ENCODE results near the gene FADS2. TPM values are rescaled to one million over a fixed set of nuclear protein-coding genes. Genes with fewer than 3 reads are reported as not detected.

The FADS2 gene
- total RNA-seq, 1 experiment from 2014 or later = 20.6 TPM

- Mint-ChIP-seq H3K36me3 (ENCODE audit: insufficient read depth, unreplicated experiment) (peaks cover 21% of the 10 kb centered on the region), H3K9me3 (ENCODE audit: unreplicated experiment) (no peaks in the 10 kb centered on the region), H3K4me1 (ENCODE audit: insufficient read depth, unreplicated experiment) (peaks cover 6% of the 10 kb centered on the region), H3K27ac (ENCODE audit: low read depth, unreplicated experiment) (peak overlapping the region; percentile 2), H3K27me3 (ENCODE audit: insufficient read depth, unreplicated experiment) (no peaks in the 10 kb centered on the region), H3K4me3 (ENCODE audit: unreplicated experiment) (no peak overlapping the region)
- TF ChIP-seq CTCF (IDR thresholded peaks at IDR 0.05; ENCODE audit: unreplicated experiment) = no peak
- intact Hi-C loops (cut with micrococcal nuclease) = no loop called here
- POLR2A ChIA-PET = interaction anchor here (1.8 to 3.0 kb wide), 5 partner anchors 19 to 286 kb away, joined by 6 to 23 read pairs (median 12); no protein-coding TSS in a partner anchor
- CTCF ChIA-PET = interaction anchor here (0.6 to 12.8 kb wide), 25 partner anchors 9 to 312 kb away, joined by 3 to 148 read pairs (median 10); partner anchors contain the start of genes BEST1 and FADS2
- BruUV-seq (replicated peaks) = no TSS peak
- DNase-seq (ENCODE audit: unreplicated experiment) = no peak
These were observed 32.1 kb upstream of the FADS2 start for GRCh38 chr11:61795876-61796526.

GRCh38 chr11:61797263-61797944 is 30.7 kb upstream of the FADS2 start:
- ChIA-PET CTCF (interaction anchor here (0.6 to 12.8 kb wide), 57 partner anchors 9 to 577 kb away, joined by 3 to 148 read pairs (median 4); partner anchors contain the start of genes BEST1, FADS1 and FADS2), POLR2A (interaction anchor here (0.5 to 3.0 kb wide), 18 partner anchors 15 to 324 kb away, joined by 3 to 23 read pairs (median 6); partner anchors contain the start of gene FTH1)
- H3K36me3 Mint-ChIP-seq (ENCODE audit: insufficient read depth, unreplicated experiment) = peaks cover 22% of the 10 kb centered on the region
- intact Hi-C loops (cut with micrococcal nuclease) = loop anchor here (1.0 kb wide), 6 partner anchors 74 to 311 kb away; no protein-coding TSS in a partner anchor
- peaks cover 6% of the 10 kb centered on the region for H3K4me1 Mint-ChIP-seq (ENCODE audit: insufficient read depth, unreplicated experiment)
- no peak overlapping the region for H3K4me3 Mint-ChIP-seq (ENCODE audit: unreplicated experiment)
- H3K27me3 Mint-ChIP-seq (ENCODE audit: insufficient read depth, unreplicated experiment) = no peaks in the 10 kb centered on the region
- peak overlapping the region; percentile 19 for H3K27ac Mint-ChIP-seq (ENCODE audit: low read depth, unreplicated experiment)
- DNase-seq (ENCODE audit: unreplicated experiment) = peak; percentile 81
- TF ChIP-seq CTCF (IDR thresholded peaks at IDR 0.05; ENCODE audit: unreplicated experiment) = peak; percentile 87
- BruUV-seq (replicated peaks) = no TSS peak
- H3K9me3 Mint-ChIP-seq (ENCODE audit: unreplicated experiment) = no peaks in the 10 kb centered on the region

- DNase-seq (ENCODE audit: unreplicated experiment) = no peak
- TF ChIP-seq CTCF (IDR thresholded peaks at IDR 0.05; ENCODE audit: unreplicated experiment) = no peak
- peaks cover 23% of the 10 kb centered on the region for H3K36me3 Mint-ChIP-seq (ENCODE audit: insufficient read depth, unreplicated experiment)
- no peaks in the 10 kb centered on the region for H3K27me3 Mint-ChIP-seq (ENCODE audit: insufficient read depth, unreplicated experiment)
- H3K4me1 Mint-ChIP-seq (ENCODE audit: insufficient read depth, unreplicated experiment) = peaks cover 6% of the 10 kb centered on the region
- no peaks in the 10 kb centered on the region for H3K9me3 Mint-ChIP-seq (ENCODE audit: unreplicated experiment)
- H3K27ac Mint-ChIP-seq (ENCODE audit: low read depth, unreplicated experiment) = peak overlapping the region; percentile 44
- no peak overlapping the region for H3K4me3 Mint-ChIP-seq (ENCODE audit: unreplicated experiment)
- BruUV-seq (replicated peaks) = no TSS peak
- POLR2A ChIA-PET = interaction anchor here (0.6 kb wide), 1 partner anchor 93 kb away, joined by 3 read pairs; no protein-coding TSS in a partner anchor
- CTCF ChIA-PET = interaction anchor here (0.6 to 12.8 kb wide), 9 partner anchors 20 to 308 kb away, joined by 3 to 148 read pairs (median 23); partner anchors contain the start of gene BEST1
- intact Hi-C loops (cut with micrococcal nuclease) = no loop called here
These were observed 28.3 kb upstream of the FADS2 start for GRCh38 chr11:61799665-61800284.
